ENCODE data around the gene PDGFC. TPM values are rescaled to one million over a fixed set of nuclear protein-coding genes. Genes with fewer than 3 reads are reported as not detected.

Gene PDGFC
- total and polyA plus RNA-seq, 2 of the 13 experiments (the other 11 are each of a cell fraction or from before 2014, with no cell fraction given), result 4.6 to 9.1 TPM

DNA sequence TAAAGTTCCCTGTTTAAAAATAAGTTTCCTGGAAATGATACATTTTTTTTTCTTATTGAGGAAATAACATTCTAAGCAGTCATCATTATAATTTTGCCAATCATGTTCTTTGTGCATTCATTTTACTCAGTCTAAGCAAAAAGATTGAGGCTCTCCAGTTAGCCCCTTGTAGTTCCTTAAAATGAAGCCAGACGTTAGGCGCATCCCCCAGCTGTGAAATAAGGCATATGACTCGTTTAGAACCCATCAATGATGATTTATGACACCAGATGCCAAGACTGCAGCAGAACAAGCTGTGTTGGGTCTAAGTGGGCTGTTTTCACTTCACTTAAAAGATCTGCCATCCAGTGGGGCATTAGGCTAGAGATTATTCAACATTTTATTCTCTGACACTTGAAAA, 17.0 kb downstream of the PDGFC start:
- TF ChIP-seq EP300 (IDR thresholded peaks at IDR 0.05; ENCODE audit: low read depth in 2 of 2, low read length in 2 of 2), result no peak
- no peak for TF ChIP-seq EP300 (CRISPR knock-in tag; IDR thresholded peaks at IDR 0.05; ENCODE audit: borderline replicate concordance)
- no peak for TF ChIP-seq GATAD1 (CRISPR knock-in tag; IDR thresholded peaks at IDR 0.05)
- TF ChIP-seq, protein P1, sequence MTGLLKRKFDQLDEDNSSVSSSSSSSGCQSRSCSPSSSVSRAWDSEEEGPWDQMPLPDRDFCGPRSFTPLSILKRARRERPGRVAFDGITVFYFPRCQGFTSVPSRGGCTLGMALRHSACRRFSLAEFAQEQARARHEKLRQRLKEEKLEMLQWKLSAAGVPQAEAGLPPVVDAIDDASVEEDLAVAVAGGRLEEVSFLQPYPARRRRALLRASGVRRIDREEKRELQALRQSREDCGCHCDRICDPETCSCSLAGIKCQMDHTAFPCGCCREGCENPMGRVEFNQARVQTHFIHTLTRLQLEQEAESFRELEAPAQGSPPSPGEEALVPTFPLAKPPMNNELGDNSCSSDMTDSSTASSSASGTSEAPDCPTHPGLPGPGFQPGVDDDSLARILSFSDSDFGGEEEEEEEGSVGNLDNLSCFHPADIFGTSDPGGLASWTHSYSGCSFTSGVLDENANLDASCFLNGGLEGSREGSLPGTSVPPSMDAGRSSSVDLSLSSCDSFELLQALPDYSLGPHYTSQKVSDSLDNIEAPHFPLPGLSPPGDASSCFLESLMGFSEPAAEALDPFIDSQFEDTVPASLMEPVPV (CRISPR knock-in tag; IDR thresholded peaks at IDR 0.05), result no peak
- TF ChIP-seq, protein P2, sequence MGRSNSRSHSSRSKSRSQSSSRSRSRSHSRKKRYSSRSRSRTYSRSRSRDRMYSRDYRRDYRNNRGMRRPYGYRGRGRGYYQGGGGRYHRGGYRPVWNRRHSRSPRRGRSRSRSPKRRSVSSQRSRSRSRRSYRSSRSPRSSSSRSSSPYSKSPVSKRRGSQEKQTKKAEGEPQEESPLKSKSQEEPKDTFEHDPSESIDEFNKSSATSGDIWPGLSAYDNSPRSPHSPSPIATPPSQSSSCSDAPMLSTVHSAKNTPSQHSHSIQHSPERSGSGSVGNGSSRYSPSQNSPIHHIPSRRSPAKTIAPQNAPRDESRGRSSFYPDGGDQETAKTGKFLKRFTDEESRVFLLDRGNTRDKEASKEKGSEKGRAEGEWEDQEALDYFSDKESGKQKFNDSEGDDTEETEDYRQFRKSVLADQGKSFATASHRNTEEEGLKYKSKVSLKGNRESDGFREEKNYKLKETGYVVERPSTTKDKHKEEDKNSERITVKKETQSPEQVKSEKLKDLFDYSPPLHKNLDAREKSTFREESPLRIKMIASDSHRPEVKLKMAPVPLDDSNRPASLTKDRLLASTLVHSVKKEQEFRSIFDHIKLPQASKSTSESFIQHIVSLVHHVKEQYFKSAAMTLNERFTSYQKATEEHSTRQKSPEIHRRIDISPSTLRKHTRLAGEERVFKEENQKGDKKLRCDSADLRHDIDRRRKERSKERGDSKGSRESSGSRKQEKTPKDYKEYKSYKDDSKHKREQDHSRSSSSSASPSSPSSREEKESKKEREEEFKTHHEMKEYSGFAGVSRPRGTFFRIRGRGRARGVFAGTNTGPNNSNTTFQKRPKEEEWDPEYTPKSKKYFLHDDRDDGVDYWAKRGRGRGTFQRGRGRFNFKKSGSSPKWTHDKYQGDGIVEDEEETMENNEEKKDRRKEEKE (IDR thresholded peaks at IDR 0.05), result no peak
- TF ChIP-seq ZNF143 (CRISPR knock-in tag; IDR thresholded peaks at IDR 0.05), result no peak
- no peak for TF ChIP-seq ZNF382 (CRISPR knock-in tag; IDR thresholded peaks at IDR 0.05; ENCODE audit: borderline replicate concordance)
- no peak for TF ChIP-seq EZH2 (conservative IDR thresholded peaks at IDR 0.05; ENCODE audit: low read depth, low read length)
- TF ChIP-seq, protein P3, sequence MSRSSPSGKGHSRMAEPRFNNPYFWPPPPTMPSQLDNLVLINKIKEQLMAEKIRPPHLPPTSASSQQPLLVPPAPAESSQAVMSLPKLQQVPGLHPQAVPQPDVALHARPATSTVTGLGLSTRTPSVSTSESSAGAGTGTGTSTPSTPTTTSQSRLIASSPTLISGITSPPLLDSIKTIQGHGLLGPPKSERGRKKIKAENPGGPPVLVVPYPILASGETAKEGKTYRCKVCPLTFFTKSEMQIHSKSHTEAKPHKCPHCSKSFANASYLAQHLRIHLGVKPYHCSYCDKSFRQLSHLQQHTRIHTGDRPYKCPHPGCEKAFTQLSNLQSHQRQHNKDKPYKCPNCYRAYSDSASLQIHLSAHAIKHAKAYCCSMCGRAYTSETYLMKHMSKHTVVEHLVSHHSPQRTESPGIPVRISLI (CRISPR knock-in tag; IDR thresholded peaks at IDR 0.05; ENCODE audit: borderline replicate concordance), result no peak
- TF ChIP-seq CREM (IDR thresholded peaks at IDR 0.05), result no peak
- TF ChIP-seq CREM (CRISPR knock-in tag; IDR thresholded peaks at IDR 0.05), result no peak
- no peak for TF ChIP-seq NR2F6 (IDR thresholded peaks at IDR 0.05)
- TF ChIP-seq NR2F6 (CRISPR knock-in tag; IDR thresholded peaks at IDR 0.05), result no peak
- no peak for TF ChIP-seq ZNF670 (CRISPR knock-in tag; IDR thresholded peaks at IDR 0.05; ENCODE audit: borderline replicate concordance)
- no peak for TF ChIP-seq KAT8 (CRISPR knock-in tag; IDR thresholded peaks at IDR 0.05)
- in situ Hi-C loops (cut with HindIII; ENCODE audit: extremely low pct_ligation_motif_present, low pct_unique_long_range_greater_than_20kb), result loop anchor here (25.0 kb wide), 1 partner anchor 1083 kb away; no protein-coding TSS in a partner anchor

More for the DNA sequence above, 17.0 kb downstream of the PDGFC start:
- no peaks in the 10 kb centered on the region for H3K79me2 ChIP-seq (ENCODE audit: insufficient read depth, low read length)
- H3K4me2 ChIP-seq (ENCODE audit: low read depth, low read length), result no peak overlapping the region
- intact Hi-C loops (cut with micrococcal nuclease; ENCODE audit: unreplicated experiment), result no loop called here
- no peaks in the 10 kb centered on the region for H3K9me3 ChIP-seq (ENCODE audit: low read length)
- WGBS (ENCODE audit: low lambda C conversion rate), result 83% methylated on average over 3 of the region's 3 CpGs
- POLR2A ChIA-PET, result no interaction called here
- ATAC-seq, result no peak
- no peak overlapping the region for H2AFZ ChIP-seq (ENCODE audit: low read length)
- no TSS peak for BruUV-seq (replicated peaks)
- H3K4me3 ChIP-seq (replicated peaks in 1 of 3; ENCODE audit: insufficient read depth in 1 of 3, low read depth in 2 of 3, low read length in 3 of 3), result no peak overlapping the region
- no peak for DNase-seq (ENCODE audit: low spot score)
- no peaks in the 10 kb centered on the region for H3K27me3 ChIP-seq (ENCODE audit: control insufficient read depth in 1 of 2, insufficient read depth in 2 of 2, low read length in 2 of 2)
- CTCF ChIA-PET (ENCODE audit: low intra/inter-chr PET ratio, low total read pairs), result no interaction called here
- H4K20me1 ChIP-seq (ENCODE audit: insufficient read depth, low read length), result no peaks in the 10 kb centered on the region
- no peak overlapping the region for H3K9ac ChIP-seq (ENCODE audit: insufficient read depth, low read depth, low read length)
- no peaks in the 10 kb centered on the region for H3K36me3 ChIP-seq (replicated peaks in 1 of 2; ENCODE audit: control insufficient read depth in 1 of 2, insufficient read depth in 2 of 2, low read length in 2 of 2)
- peaks cover 38% of the 10 kb centered on the region for H3K4me1 ChIP-seq (ENCODE audit: insufficient read depth, low read length)
- no peak for FAIRE-seq
- H3K27ac ChIP-seq (ENCODE audit: extremely low read length, insufficient read depth, low read length), result no peak overlapping the region

All from HepG2 (cell line).